DND-41 (cell line): ENCODE measurements around the gene ADTRP.

Experiments used
- CTCF ChIP-seq: IDR thresholded peaks from 2 replicates; pipeline ENCODE4 v1.5.1; 2012; ENCODE audit warnings: borderline replicate concordance, low read length, moderate library complexity, mild to moderate bottlenecking; ENCODE audit not compliant: poor library complexity, severe bottlenecking; ENCODE audit errors: extremely low read depth
- EZH2 ChIP-seq: IDR thresholded peaks from 3 replicates; pipeline ENCODE4 v1.6.1; 2012; ENCODE audit warnings: borderline replicate concordance, low read depth, mild to moderate bottlenecking, moderate library complexity, low read length, inconsistent platforms; ENCODE audit not compliant: severe bottlenecking

GRCh38 chr6:11810854-11811643 lies 32.4 kb upstream of the ADTRP start:
- TF ChIP-seq CTCF, result no peak
- TF ChIP-seq EZH2, result no peak
